ENCODE results near the gene SCUBE3. TPM values are rescaled to one million over a fixed set of nuclear protein-coding genes. Genes with fewer than 3 reads are reported as not detected.

SCUBE3 gene
- total RNA-seq, 1 donor from 2014 or later = 1.2 TPM

DNA sequence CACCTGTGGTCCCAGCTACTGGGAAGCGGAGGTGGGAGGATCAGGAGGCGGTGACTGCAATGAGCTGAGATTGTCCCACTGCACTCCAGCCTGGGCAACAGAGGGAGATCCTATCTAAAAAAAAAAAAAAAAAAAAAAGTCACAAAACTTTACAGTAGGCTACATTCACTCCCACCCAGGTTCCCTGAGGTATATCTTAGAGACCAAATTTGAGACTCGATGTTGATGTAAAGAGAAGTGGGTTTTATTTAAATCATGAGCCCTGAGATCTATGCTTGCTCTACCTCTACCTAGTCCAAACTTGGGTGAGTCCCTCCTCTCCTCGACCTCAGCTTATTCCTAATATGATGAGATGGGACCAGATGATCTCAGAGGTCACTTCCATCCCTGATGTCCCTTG, 75.1 kb downstream of the SCUBE3 start:
- Mint-ChIP-seq H3K4me1 (ENCODE audit: unreplicated experiment) (no peaks in the 10 kb centered on the region), H3K27ac (ENCODE audit: unreplicated experiment) (no peak overlapping the region), H3K27me3 (ENCODE audit: unreplicated experiment) (peaks cover 14% of the 10 kb centered on the region), H3K9me3 (ENCODE audit: unreplicated experiment) (no peaks in the 10 kb centered on the region), H3K4me3 (ENCODE audit: unreplicated experiment) (no peak overlapping the region), H3K36me3 (ENCODE audit: low read depth, unreplicated experiment) (peaks cover 30% of the 10 kb centered on the region)
- TF ChIP-seq, protein P1, sequence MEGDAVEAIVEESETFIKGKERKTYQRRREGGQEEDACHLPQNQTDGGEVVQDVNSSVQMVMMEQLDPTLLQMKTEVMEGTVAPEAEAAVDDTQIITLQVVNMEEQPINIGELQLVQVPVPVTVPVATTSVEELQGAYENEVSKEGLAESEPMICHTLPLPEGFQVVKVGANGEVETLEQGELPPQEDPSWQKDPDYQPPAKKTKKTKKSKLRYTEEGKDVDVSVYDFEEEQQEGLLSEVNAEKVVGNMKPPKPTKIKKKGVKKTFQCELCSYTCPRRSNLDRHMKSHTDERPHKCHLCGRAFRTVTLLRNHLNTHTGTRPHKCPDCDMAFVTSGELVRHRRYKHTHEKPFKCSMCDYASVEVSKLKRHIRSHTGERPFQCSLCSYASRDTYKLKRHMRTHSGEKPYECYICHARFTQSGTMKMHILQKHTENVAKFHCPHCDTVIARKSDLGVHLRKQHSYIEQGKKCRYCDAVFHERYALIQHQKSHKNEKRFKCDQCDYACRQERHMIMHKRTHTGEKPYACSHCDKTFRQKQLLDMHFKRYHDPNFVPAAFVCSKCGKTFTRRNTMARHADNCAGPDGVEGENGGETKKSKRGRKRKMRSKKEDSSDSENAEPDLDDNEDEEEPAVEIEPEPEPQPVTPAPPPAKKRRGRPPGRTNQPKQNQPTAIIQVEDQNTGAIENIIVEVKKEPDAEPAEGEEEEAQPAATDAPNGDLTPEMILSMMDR (IDR thresholded peaks at IDR 0.05; ENCODE audit: unreplicated experiment) = no peak
- no peak for DNase-seq (ENCODE audit: low spot score)

GRCh38 chr6:35291491-35291890, 77.7 kb downstream of the SCUBE3 start:
- Mint-ChIP-seq H3K27me3 (ENCODE audit: unreplicated experiment) (peaks cover 12% of the 10 kb centered on the region), H3K9me3 (ENCODE audit: unreplicated experiment) (no peaks in the 10 kb centered on the region), H3K4me1 (ENCODE audit: unreplicated experiment) (no peaks in the 10 kb centered on the region), H3K4me3 (ENCODE audit: unreplicated experiment) (no peak overlapping the region), H3K36me3 (ENCODE audit: low read depth, unreplicated experiment) (peaks cover 31% of the 10 kb centered on the region), H3K27ac (ENCODE audit: unreplicated experiment) (no peak overlapping the region)
- TF ChIP-seq, protein P1 (IDR thresholded peaks at IDR 0.05; ENCODE audit: unreplicated experiment) = no peak
- DNase-seq (ENCODE audit: low spot score) = no peak

DNA sequence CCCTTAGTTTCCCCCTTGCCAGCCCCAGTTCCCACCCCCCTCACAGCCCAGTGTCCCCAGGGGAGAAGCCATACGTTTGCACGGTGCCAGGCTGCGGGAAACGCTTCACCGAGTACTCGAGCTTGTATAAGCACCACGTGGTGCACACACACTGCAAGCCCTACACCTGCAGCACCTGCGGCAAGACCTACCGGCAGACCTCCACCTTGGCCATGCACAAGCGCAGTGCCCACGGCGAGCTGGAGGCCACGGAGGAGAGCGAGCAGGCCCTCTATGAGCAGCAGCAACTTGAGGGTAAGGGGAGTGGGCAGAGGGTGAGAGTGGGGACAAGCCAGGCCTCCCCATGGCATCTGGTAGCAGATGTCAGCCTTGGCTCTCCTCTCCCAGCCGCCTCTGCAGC, 78.7 kb downstream of the SCUBE3 start:
- Mint-ChIP-seq H3K27me3 (ENCODE audit: unreplicated experiment) (peaks cover 10% of the 10 kb centered on the region), H3K9me3 (ENCODE audit: unreplicated experiment) (no peaks in the 10 kb centered on the region), H3K4me1 (ENCODE audit: unreplicated experiment) (peaks cover 8% of the 10 kb centered on the region), H3K4me3 (ENCODE audit: unreplicated experiment) (no peak overlapping the region), H3K27ac (ENCODE audit: unreplicated experiment) (no peak overlapping the region), H3K36me3 (ENCODE audit: low read depth, unreplicated experiment) (peaks cover 21% of the 10 kb centered on the region)
- TF ChIP-seq, protein P1 (IDR thresholded peaks at IDR 0.05; ENCODE audit: unreplicated experiment) = no peak
- DNase-seq (ENCODE audit: low spot score) = no peak

GRCh38 chr6:35293681-35294080, 79.9 kb downstream of the SCUBE3 start:
- Mint-ChIP-seq H3K9me3 (ENCODE audit: unreplicated experiment) (no peaks in the 10 kb centered on the region), H3K27me3 (ENCODE audit: unreplicated experiment) (peaks cover 10% of the 10 kb centered on the region), H3K27ac (ENCODE audit: unreplicated experiment) (no peak overlapping the region), H3K36me3 (ENCODE audit: low read depth, unreplicated experiment) (peaks cover 19% of the 10 kb centered on the region), H3K4me1 (ENCODE audit: unreplicated experiment) (peaks cover 11% of the 10 kb centered on the region), H3K4me3 (ENCODE audit: unreplicated experiment) (no peak overlapping the region)
- no peak for DNase-seq (ENCODE audit: low spot score)
- TF ChIP-seq, protein P1 (IDR thresholded peaks at IDR 0.05; ENCODE audit: unreplicated experiment) = no peak

DNA sequence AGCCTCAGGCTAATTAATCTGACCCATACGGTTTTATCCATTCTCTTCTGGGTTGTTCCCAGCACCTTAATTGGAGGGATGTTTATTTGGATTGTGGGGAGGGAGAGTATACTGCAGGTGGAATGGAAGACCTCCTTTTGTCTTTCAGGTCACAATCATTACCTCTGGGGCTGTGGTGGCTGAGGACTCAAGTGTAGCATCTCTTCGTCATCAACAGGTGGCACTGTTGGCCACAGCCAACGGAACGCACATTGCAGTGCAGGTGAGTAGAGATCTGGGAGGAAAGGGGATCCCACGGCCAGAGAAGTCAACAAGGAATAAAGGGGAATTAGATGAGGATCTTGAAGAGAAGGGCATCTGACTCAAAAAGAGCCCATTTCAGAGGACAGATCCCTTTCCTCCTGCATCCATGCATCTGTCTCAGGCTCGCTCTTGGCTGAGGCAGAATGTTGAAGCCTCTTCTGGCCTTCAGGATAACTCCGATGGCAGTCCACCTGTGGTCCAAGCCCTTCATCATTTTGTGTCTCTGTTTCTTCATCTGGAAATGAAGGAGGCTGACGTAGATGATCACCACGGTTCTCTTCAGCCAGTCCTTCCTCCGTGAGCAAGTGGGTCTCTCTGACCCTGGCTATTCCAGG, 80.7 kb downstream of the SCUBE3 start:
- Mint-ChIP-seq H3K4me3 (ENCODE audit: unreplicated experiment) (no peak overlapping the region), H3K9me3 (ENCODE audit: unreplicated experiment) (no peaks in the 10 kb centered on the region), H3K27ac (ENCODE audit: unreplicated experiment) (no peak overlapping the region), H3K27me3 (ENCODE audit: unreplicated experiment) (peaks cover 10% of the 10 kb centered on the region), H3K36me3 (ENCODE audit: low read depth, unreplicated experiment) (peaks cover 20% of the 10 kb centered on the region), H3K4me1 (ENCODE audit: unreplicated experiment) (peaks cover 19% of the 10 kb centered on the region)
- TF ChIP-seq, protein P1 (IDR thresholded peaks at IDR 0.05; ENCODE audit: unreplicated experiment) = peak; percentile 62
- DNase-seq (ENCODE audit: low spot score) = peak; percentile 31
